ENCODE data around the gene PLA2G4E. TPM values are rescaled to one million over a fixed set of nuclear protein-coding genes. Genes with fewer than 3 reads are reported as not detected.

PLA2G4E gene
- total and polyA plus RNA-seq, 2 experiments from 2014 or later, result not detected

GRCh38 chr15:41936155-41936554 lies 84.7 kb downstream of the PLA2G4E start:
- peaks cover 33% of the 10 kb centered on the region for H3K4me1 Mint-ChIP-seq
- no peaks in the 10 kb centered on the region; the same call in 2 of the 3 replicates for H3K9me3 Mint-ChIP-seq

More at GRCh38 chr15:41936155-41936554, 84.7 kb downstream of the PLA2G4E start:
- Histone ChIP-seq H3K4me2 (no peak overlapping the region), H3K4me1 (ENCODE audit: insufficient read depth) (peaks cover 18% of the 10 kb centered on the region), H3K4me3 (no peak overlapping the region), H4K20me1 (replicated peaks; ENCODE audit: insufficient read depth) (peaks cover 12% of the 10 kb centered on the region), H3K27ac (ENCODE audit: low read depth) (no peak overlapping the region), H3K79me2 (replicated peaks; ENCODE audit: insufficient read depth) (0 out of 2 replicates have a peak, but pooled peaks cover 4% of the 10 kb centered on the region), H3K9me2 (ENCODE audit: insufficient read depth) (no peaks in the 10 kb centered on the region), H3K36me3 (ENCODE audit: insufficient read depth) (0 out of 2 replicates have a peak, but pooled peaks cover 4% of the 10 kb centered on the region), H2AFZ (no peak overlapping the region), H3F3A (replicated peaks; ENCODE audit: low read depth) (0 out of 2 replicates have a peak, but pooled peaks cover 4% of the 10 kb centered on the region), H3K27me3 (ENCODE audit: insufficient read depth) (no peaks in the 10 kb centered on the region)
- no peak for TF ChIP-seq ZNF114 (CRISPR knock-in tag; IDR thresholded peaks at IDR 0.05)
- TF ChIP-seq, protein P1, sequence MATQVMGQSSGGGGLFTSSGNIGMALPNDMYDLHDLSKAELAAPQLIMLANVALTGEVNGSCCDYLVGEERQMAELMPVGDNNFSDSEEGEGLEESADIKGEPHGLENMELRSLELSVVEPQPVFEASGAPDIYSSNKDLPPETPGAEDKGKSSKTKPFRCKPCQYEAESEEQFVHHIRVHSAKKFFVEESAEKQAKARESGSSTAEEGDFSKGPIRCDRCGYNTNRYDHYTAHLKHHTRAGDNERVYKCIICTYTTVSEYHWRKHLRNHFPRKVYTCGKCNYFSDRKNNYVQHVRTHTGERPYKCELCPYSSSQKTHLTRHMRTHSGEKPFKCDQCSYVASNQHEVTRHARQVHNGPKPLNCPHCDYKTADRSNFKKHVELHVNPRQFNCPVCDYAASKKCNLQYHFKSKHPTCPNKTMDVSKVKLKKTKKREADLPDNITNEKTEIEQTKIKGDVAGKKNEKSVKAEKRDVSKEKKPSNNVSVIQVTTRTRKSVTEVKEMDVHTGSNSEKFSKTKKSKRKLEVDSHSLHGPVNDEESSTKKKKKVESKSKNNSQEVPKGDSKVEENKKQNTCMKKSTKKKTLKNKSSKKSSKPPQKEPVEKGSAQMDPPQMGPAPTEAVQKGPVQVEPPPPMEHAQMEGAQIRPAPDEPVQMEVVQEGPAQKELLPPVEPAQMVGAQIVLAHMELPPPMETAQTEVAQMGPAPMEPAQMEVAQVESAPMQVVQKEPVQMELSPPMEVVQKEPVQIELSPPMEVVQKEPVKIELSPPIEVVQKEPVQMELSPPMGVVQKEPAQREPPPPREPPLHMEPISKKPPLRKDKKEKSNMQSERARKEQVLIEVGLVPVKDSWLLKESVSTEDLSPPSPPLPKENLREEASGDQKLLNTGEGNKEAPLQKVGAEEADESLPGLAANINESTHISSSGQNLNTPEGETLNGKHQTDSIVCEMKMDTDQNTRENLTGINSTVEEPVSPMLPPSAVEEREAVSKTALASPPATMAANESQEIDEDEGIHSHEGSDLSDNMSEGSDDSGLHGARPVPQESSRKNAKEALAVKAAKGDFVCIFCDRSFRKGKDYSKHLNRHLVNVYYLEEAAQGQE (IDR thresholded peaks at IDR 0.05; ENCODE audit: unreplicated experiment), result no peak
- no peak for TF ChIP-seq JUNB (IDR thresholded peaks at IDR 0.05; ENCODE audit: unreplicated experiment)
- TF ChIP-seq EZH2 (IDR thresholded peaks at IDR 0.05; ENCODE audit: low read depth, unreplicated experiment), result no peak
- TF ChIP-seq, protein P2, sequence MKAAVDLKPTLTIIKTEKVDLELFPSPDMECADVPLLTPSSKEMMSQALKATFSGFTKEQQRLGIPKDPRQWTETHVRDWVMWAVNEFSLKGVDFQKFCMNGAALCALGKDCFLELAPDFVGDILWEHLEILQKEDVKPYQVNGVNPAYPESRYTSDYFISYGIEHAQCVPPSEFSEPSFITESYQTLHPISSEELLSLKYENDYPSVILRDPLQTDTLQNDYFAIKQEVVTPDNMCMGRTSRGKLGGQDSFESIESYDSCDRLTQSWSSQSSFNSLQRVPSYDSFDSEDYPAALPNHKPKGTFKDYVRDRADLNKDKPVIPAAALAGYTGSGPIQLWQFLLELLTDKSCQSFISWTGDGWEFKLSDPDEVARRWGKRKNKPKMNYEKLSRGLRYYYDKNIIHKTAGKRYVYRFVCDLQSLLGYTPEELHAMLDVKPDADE (IDR thresholded peaks at IDR 0.05), result no peak
- TF ChIP-seq CTCF (conservative IDR thresholded peaks at IDR 0.05; ENCODE audit: low read depth in 2 of 2), result no peak
- TF ChIP-seq NANOG (IDR thresholded peaks at IDR 0.05; ENCODE audit: borderline replicate concordance), result no peak
- TF ChIP-seq CREB1 (CRISPR knock-in tag; IDR thresholded peaks at IDR 0.05; ENCODE audit: low read depth), result no peak
- TF ChIP-seq, protein P3, sequence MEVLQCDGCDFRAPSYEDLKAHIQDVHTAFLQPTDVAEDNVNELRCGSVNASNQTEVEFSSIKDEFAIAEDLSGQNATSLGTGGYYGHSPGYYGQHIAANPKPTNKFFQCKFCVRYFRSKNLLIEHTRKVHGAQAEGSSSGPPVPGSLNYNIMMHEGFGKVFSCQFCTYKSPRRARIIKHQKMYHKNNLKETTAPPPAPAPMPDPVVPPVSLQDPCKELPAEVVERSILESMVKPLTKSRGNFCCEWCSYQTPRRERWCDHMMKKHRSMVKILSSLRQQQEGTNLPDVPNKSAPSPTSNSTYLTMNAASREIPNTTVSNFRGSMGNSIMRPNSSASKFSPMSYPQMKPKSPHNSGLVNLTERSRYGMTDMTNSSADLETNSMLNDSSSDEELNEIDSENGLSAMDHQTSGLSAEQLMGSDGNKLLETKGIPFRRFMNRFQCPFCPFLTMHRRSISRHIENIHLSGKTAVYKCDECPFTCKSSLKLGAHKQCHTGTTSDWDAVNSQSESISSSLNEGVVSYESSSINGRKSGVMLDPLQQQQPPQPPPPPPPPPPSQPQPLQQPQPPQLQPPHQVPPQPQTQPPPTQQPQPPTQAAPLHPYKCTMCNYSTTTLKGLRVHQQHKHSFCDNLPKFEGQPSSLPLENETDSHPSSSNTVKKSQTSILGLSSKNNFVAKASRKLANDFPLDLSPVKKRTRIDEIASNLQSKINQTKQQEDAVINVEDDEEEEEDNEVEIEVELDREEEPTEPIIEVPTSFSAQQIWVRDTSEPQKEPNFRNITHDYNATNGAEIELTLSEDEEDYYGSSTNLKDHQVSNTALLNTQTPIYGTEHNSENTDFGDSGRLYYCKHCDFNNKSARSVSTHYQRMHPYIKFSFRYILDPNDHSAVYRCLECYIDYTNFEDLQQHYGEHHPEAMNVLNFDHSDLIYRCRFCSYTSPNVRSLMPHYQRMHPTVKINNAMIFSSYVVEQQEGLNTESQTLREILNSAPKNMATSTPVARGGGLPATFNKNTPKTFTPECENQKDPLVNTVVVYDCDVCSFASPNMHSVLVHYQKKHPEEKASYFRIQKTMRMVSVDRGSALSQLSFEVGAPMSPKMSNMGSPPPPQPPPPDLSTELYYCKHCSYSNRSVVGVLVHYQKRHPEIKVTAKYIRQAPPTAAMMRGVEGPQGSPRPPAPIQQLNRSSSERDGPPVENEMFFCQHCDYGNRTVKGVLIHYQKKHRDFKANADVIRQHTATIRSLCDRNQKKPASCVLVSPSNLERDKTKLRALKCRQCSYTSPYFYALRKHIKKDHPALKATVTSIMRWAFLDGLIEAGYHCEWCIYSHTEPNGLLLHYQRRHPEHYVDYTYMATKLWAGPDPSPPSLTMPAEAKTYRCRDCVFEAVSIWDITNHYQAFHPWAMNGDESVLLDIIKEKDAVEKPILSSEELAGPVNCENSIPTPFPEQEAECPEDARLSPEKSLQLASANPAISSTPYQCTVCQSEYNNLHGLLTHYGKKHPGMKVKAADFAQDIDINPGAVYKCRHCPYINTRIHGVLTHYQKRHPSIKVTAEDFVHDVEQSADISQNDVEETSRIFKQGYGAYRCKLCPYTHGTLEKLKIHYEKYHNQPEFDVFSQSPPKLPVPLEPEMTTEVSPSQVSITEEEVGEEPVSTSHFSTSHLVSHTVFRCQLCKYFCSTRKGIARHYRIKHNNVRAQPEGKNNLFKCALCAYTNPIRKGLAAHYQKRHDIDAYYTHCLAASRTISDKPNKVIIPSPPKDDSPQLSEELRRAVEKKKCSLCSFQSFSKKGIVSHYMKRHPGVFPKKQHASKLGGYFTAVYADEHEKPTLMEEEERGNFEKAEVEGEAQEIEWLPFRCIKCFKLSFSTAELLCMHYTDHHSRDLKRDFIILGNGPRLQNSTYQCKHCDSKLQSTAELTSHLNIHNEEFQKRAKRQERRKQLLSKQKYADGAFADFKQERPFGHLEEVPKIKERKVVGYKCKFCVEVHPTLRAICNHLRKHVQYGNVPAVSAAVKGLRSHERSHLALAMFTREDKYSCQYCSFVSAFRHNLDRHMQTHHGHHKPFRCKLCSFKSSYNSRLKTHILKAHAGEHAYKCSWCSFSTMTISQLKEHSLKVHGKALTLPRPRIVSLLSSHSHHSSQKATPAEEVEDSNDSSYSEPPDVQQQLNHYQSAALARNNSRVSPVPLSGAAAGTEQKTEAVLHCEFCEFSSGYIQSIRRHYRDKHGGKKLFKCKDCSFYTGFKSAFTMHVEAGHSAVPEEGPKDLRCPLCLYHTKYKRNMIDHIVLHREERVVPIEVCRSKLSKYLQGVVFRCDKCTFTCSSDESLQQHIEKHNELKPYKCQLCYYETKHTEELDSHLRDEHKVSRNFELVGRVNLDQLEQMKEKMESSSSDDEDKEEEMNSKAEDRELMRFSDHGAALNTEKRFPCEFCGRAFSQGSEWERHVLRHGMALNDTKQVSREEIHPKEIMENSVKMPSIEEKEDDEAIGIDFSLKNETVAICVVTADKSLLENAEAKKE (CRISPR knock-in tag; IDR thresholded peaks at IDR 0.05), result no peak
- no peak for TF ChIP-seq STAT1 (IDR thresholded peaks at IDR 0.05; ENCODE audit: unreplicated experiment)
- TF ChIP-seq POLR2AphosphoS5 (IDR thresholded peaks at IDR 0.05; ENCODE audit: low read depth), result no peak
- no peak for TF ChIP-seq ZNF331 (CRISPR knock-in tag; IDR thresholded peaks at IDR 0.05; ENCODE audit: low read depth)
- TF ChIP-seq EZH2phosphoT487 (IDR thresholded peaks at IDR 0.05; ENCODE audit: unreplicated experiment), result no peak
- no peak overlapping the region for H3K4me3 Mint-ChIP-seq
- H3K27ac Mint-ChIP-seq, result no peak overlapping the region
- DNase-seq (ENCODE audit: low spot score), result no peak
- no peak for ATAC-seq
- H3K36me3 Mint-ChIP-seq (ENCODE audit: low read depth), result peaks cover 16% of the 10 kb centered on the region
- H3K27me3 Mint-ChIP-seq (ENCODE audit: insufficient read depth, low read depth, poor library complexity), result peaks cover 12% of the 10 kb centered on the region
